SK-N-SH treated with all-trans-retinoic acid at 6 μM for 48 hours (cell line): ENCODE measurements around the gene ANKRD20A1.
"Not testable (repeated sequence)": the region's sequence is repeated elsewhere in the genome, so short reads cannot be mapped to it uniquely, and the experiment has no call there.

Experiments used
- ATAC-seq: fragments of 200-7000 bp; cut with Tn5 transposase; 3 replicates; pipeline ENCODE4 v1.9.1; 2020; ENCODE audit warnings: mild to moderate bottlenecking, moderate library complexity

The ANKRD20A1 gene

GRCh38 chr9:67858871-67859270, at the start of gene ANKRD20A1:
Gene ANKRD20A1, plus strand, starts transcription at chr9:67858931. Its CDS starts 496 bp downstream, at chr9:67859427.
- ATAC-seq = not testable (repeated sequence)

- not testable (repeated sequence) for ATAC-seq
Measured at GRCh38 chr9:67832088-67832487, 26.6 kb upstream of the ANKRD20A1 start.
